GM19351 (cell line): Measurements from ENCODE around the gene TSPAN12.
"Not testable (repeated sequence)": the region's sequence is repeated elsewhere in the genome, so short reads cannot be mapped to it uniquely, and the experiment has no call there.

Experiments
- ATAC-seq: cut with Tn5 transposase; IDR thresholded peaks from one replicate; pipeline ENCODE4 v1.9.1; 2021; ENCODE audit warnings: mild to moderate bottlenecking, moderate library complexity; ENCODE audit not compliant: unreplicated experiment

TSPAN12 gene

DNA sequence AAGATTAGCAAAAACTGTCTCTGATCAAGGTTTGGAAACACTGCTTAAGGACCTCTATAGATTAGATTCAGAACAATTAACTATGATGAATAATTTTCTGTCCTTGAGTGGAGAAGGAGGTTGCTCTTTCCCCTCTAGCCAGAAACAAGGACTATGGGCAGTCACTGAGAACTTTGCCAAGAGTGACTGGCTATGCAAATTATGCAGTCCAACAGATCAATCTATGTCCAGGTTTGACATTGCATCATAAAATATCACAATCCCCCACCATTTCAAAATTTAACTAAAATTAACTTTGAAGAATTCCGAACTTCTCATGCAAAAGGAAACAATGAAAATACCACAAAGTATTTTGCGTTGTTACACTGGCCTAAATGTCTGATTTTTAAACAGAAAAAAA lies 50.6 kb downstream of the TSPAN12 start:
- no peak for ATAC-seq

DNA sequence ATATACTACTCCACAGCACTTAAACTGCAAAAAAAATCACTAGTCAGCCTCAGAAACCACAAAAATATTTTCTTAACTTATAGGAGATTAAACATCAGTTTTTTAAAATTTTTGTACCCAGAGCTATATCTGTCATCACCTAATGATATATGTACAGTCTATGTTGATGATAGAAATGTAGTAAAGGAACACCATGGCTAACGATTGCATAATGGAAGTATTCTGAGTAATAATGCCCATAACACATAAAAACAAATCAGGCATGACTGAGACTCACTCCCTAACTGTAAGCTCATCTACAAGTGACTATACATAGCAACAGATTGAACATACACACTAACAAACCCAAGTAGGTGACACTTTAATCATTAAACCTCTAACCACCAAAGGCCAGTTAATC lies 51.3 kb downstream of the TSPAN12 start:
- ATAC-seq: peak; percentile 59

DNA sequence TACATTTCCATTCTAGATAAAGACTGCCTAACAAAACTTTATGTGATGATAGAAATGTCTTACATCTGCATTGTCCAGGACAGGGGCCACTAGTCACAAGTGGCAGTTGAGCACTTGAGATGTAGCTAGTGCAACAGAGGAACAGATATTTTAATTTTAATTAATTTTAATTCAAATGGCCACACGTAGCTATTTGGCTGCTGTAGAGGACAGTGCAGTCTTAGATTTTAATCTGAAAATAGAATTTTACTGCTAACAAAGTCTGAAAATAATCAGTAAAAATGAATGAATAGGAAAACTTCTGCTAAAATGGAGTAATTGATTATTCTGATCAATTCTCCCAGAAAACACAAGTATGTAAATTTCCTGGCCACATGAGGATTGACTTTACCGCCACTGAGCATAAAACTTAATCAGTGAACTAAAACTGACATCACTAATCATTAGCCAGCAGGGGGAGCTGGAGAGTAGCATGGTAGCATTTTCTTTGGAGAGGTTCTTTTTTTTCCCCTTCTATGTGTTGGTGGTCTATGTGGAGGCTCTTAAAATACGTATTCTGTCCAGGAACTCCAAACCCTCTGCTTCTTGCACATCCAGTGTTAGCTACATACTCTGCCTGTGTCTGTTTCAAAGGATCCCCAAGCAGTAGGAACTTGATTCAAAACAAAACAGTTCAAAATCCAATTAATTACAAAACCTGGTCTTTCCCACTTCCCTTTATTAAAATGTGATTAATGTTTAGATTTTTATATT lies 52.1 kb downstream of the TSPAN12 start:
- ATAC-seq: peak; percentile 72

DNA sequence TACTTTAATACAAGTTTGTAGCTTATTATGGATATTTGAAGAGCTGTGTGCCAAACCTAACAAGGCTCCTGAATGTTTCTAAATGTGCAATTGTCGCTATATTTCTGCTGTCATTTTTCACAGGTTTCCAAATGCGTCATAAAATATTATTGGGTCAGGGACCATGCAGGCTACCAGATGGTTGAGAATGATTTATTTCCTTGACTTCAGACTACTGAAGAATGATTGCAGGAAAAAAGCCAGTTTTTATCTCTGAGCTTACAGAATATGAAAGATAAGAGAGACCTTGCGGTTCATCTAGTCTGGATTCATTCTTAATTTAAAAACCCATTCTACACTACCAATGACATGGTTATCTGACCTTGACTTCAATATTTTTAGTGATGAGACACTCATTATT lies 55.2 kb downstream of the TSPAN12 start:
- ATAC-seq: no peak

DNA sequence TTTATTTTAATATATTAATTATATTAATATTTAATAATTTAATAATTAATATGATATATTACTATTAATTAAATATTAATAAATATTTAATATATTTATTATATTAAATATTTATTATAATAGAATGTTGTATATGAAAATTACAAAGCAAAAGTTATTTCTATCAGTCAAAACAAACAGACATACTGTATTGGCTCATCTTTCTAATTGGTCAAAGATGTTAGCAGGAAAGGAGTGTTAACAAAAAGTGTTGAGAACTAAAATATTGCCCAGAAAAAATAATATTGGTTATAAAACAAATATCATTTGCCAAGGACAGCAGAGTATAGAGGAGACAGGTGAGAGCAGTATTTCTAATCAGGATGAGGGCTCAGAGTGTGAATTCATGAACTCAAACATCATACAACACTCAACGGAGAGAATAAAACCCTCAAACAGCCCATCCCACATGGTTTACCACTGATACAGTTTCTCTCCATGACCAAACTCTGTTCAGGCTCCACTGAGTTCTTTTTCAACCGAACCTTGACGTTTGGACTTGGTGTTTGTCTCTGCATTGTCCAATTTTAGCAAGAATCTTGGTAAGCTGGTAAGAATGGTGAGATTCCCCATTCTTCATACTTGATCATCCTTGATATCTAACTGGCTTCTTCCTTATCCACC lies 58.0 kb downstream of the TSPAN12 start:
- ATAC-seq: no peak

DNA sequence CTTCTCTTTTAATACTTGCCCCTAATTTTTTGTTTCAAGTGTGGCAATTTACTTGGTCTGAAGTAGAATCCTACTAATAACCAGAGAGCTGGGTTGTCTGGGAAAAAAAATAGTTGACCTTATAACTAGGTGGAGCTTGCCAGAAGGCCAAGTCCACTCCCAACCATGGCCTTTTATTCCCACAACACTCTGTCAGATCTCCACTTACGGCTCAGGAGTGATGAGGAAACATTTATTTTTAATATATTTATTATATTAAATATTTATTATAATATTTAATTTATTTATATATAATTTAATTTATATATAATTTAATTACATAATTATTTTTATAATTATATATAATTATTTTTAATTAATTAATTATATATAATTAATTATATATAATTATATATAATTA lies 58.8 kb downstream of the TSPAN12 start:
- ATAC-seq: no peak

DNA sequence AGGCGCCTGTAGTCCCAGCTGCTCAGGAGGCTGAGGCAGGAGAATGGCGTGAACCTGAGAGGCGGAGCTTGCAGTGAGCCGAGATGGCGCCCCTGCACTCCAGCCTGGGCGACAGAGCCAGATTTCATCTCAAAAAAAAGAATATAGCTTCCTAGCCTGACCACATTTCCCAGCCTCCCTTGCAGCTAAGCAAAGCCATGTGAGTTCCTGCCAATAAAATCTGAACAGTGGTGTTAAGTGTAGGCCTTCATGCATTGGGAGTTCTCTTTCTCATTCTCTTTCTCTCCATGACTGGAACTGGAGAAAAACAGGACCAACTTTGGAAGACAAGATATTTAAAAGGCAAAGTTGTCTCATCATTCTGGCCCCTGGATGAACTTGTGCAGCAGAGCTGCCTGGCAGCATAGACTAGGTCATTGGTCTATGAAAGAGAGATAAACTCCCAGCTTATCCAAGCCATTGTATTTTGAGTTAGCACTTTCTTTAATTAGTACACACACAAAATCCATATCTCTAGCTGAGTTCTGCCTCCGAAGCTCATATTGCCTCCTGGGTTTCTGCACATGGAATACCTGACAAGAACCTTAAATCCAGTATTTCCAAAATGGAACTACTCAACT lies 60.8 kb downstream of the TSPAN12 start:
- no peak for ATAC-seq

DNA sequence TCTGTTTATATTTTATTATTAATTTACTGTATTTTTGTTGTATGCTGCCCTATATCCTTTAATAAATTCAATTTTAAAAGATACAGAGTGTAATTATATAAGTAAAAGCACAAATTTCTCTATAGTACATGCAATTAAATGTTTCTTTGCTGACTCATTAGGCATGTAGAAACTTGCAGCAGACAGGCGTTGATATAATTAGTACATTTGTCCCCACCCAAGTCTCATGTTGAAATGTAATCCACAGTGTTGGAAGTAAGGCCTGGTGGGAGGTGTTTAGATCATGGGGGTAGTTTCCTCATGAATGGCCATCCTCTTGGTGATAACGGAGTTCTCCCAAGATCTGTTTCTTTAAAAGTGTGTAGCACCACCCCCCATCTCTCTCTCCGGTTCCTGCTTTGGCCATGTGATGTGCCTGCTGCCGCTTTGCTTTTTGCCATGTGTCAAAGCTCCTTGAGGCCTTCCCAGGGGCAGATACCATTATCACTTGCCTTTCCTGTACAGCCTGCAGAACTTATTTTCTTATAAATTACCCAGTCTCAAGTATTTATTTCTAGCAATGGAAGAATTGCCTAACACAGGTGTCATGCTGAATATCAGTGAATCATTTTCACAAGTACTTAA lies 63.7 kb downstream of the TSPAN12 start:
- ATAC-seq: no peak

DNA sequence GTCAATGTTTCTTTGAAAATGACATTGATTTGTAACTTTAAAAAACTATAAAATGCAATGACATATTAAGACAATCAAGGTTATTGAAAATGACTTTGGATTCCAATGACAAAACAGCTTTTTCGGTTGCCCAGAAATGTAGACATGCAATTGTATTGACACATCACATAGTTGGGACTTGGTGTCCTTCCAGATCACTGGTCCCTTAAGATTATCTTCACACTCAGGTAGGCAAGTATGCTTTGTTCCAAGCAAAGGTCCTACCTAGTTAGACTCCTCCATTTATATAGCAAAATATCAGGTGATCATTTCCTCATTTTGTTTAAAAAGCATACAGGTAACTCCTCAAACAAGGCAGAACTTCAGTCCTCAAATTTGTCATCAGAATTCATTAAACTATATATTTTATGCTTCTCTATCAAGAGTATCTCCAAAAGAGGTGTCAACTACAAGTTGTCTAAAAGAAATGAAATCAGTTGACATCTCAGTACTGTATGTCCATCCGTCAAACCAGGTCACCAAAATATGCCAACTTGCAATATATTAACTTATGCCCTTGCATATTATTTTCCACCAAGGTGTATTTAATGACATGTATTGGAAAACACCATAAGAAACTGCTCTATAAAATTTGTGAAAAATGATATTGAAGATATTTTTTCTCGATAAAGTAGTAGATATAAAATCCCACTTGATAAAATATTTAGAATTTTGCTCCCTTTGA lies 64.6 kb downstream of the TSPAN12 start:
- no peak for ATAC-seq

DNA sequence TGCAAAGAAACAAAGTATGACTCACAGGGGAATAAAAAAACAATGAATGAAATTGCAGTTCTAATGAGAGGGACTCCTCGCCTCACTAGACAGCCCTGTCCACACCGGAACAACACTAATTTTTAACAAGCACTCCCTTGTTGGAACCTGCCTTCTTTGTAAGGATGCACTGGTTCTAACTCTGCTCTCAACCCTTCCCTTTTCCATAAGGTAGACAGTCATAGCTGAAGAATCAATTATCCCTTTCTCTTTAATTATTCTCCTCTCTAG lies 65.1 kb downstream of the TSPAN12 start:
- no peak for ATAC-seq

DNA sequence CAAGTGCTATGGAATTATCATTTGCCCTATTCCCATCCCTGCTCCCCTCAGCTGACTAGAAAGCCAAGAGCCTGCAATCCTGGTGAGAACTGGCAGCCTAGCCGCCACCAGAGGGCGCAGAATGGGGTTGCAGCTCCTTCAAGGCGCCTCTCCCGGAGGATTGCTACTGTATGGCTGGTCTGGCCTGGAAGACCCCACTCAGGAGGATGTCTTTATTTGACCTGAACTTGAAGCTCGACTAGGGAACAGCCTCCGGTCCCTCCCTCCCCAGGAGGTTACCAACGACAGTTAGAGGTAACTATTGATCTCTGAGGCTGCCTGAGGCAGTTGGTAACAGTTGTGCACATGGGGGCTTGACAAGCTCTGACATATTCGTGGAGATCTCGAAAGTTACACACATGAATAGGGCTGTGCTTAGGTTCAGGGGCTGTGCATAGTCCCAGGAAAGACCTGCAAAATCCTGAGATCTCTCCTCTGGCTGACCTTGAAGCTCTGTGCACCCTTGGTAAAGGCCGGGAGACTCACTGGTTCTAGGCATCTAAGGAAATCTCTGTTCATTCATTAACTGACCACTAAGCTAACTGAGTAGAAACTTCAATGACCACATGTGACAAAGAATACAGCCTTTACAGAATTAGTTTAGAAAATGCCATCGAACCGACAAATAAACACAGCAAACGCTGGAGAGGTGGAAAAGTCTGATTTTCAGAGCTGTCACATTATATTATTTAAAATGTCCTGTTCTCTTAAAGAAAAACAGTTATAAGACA lies 65.7 kb downstream of the TSPAN12 start:
- ATAC-seq: peak; percentile 86

DNA sequence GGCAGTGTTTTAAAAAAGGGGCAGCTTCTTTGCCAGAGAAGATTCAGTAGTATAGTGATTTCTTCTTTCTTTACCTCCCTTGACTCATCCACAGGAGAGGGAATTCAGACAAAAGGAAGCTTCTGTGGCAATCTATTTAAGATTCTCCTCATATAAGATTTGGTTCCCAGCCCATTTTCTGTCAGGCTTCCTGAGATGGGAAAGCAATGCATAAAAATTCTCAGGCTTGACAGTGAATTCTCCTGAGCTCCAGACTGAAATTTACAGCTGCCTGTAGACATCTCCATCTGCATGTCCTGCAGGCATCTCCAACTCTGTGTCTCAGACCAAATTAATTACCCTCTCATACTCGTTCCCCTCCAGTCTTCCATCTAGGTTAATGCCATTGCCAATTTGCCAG lies 72.8 kb downstream of the TSPAN12 start:
- no peak for ATAC-seq

DNA sequence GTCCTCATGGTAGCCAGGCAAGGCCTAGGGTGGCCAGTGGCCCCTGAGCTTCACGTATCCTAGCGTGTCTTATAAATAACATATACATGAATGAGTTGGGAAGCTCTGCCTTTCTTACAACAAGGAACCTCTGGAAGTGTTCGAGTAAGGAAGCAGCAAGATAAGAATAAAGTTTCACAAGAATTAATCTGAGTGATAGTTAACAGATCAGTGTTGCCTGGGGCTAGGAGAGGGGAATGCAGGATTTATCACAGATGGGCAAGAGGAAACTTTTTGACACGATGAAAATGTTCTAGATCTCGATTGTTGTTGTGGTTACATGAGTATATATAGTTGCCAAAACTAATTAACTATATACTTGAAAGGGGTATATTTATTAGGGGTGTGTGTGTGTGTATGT lies 74.2 kb downstream of the TSPAN12 start:
- no peak for ATAC-seq

DNA sequence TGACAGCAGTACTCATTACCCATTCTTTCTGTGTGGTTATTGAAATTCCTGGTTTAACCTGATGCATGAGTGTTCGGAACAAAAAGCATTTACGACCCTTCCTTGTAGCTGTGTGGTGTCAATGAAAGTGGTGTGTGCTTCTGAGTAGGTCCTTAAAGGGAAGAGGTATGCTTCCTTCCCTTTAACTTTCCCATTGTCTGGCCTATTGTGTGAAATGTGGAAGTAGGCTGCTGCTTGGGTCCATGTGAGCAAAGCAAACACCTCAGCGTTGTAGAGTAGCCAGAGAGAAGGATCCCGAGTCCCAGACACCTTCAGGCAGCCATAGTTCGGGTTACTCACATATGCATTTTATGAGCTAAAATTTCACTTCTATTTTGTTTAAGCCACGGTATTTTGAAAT lies 74.7 kb downstream of the TSPAN12 start:
- ATAC-seq: no peak

DNA sequence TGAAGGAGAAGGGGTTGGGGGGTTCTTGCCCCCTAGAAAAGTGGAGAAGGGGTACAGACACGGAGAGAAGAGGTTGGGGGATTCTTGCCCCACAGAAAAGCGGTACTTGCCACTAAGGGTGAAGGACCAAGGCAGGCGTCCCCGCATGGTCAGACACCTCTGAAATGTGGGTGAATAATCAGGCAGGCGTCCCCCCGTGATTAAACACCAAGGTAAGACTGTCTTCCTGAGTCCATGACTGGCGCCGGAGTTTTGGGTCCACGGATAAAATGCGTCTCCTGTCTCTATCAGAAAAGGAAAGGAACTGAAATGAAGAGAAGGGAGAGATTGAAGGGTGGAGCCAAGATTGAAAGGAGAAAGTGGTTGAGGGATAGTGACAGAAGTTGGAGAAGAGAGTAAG lies 76.0 kb downstream of the TSPAN12 start:
- not testable (repeated sequence) for ATAC-seq

DNA sequence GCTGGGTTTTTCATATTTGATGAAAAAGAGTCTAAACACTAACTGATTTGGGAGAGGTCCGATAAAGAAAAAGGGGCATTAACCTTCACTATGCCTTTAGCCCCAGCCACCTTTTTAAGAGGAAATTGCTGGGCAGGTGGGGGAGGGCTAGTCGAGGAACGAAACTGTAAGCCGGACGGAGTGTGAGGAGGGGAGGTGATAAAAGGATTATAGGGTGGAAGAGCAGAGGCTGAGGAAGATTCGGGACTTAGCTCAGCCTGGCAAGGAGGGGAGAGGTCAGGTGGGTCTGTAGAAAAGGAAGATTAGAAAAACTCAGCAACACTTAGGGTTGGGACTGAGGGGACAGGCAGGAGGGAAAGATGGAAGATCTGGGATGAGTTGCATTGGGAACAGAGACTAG lies 77.0 kb downstream of the TSPAN12 start:
- no peak for ATAC-seq

DNA sequence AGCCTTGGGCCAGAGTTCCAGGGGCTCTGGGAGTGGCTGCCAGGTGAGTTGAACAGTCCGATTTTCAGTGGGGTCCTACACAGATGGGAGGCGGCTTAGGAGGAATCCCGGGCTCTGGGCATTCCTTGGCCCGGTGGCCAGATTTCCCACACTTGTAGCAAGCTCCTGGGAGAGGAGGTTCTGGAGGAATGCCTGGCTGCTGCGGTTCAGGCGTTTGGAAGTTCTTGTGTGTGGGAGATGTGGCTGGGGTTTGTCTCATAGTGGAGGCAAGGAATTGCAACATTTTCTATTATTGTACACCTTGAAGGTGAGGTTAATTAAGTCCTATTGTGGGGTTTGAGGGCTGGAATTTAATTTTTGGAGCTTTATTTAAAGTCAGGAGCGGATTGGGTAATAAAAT lies 77.5 kb downstream of the TSPAN12 start:
- not testable (repeated sequence) for ATAC-seq

DNA sequence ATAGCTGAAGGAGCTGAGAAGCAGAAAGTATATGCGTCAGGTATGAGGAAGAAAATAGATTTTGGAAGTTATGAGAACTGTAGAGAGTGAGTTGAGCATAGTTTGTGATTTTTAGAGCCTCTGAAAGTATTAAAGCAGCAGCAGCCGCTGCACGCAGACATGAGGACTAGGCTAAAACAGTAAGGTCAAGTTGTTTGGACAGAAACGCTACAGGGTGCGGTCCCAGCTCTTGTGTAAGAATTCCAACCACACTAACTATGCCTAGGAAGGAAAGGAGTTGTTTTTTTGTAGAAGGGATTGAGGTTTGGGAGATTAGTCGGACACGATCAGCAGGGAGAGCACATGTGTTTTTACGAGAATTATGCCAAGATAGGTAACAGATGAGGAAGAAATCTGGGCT lies 78.9 kb downstream of the TSPAN12 start:
- ATAC-seq: not testable (repeated sequence)

DNA sequence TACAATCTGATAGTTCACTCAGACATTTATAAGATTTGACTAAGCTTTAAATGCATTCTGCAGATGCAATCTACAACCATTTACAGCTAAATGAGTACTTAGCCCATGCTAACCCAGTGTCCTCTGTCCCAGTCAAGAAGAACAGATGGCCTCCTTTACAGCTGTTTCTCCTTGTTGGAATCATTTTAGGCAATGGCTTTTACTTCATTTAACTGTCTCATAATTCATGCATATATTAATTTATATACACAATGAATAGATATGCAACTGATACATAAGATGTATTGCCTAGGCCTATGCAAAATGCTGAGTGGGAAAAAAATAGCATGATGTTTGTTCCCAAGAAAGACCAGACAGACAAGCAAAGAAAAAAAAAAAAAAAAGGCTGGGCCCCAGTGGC lies 82.2 kb downstream of the TSPAN12 start:
- no peak for ATAC-seq

DNA sequence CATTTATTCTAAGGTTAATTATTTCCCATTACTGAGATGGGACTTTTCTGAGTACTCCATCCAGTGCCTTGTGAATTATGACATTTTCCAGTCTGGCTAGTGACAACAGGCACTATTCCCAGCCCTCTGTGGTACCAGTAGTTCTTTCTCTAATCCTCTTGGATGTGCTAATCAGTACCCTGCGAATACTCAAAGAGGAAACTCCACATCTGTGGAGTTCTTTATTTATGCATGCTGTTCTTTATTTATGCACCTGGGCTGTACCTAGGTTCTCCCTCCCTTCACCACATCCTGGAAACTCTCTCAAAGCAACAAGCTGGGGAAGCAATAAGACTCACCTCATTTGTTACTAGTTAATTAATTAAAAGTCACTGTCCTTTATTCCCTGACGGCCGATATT lies 83.5 kb downstream of the TSPAN12 start:
- no peak for ATAC-seq

DNA sequence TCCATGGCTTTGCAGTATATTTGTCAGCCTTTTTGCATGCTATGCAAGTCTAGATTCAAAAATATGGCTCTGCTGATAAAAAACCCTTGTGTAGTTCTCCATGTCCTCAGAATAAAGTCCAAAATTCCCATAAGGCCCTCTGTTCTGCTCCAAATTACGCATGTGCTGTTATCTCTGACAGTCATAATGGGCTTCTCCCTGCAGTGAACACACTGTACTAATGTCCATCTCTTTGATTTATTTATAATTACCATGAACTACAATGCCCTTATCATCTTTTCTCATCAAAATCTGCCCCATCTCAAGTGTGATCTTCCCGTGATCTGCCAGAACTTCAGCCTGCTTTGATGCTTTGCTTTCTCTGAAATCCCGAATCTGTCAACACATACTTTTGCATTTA lies 87.7 kb downstream of the TSPAN12 start:
- no peak for ATAC-seq
